Activated T-helper 2 cell treated with anti-CD3 and anti-CD28 coated beads, Interferon-gamma antibody, Interleukin-2, Interleukin-4, amounts not matched to agents 10 μg/mL and 5 μg/mL and 100 μg/mL, durations not matched to agents 14 hours and 24 hours and 36 hours (primary cell): Measurements from ENCODE around the gene VWA5B2. TPM values are rescaled to one million over a fixed set of nuclear protein-coding genes. Genes with fewer than 3 reads are reported as not detected.

Experiments
- DNase-seq: peaks from one replicate; pipeline ENCODE4 v3.0.0; 2021; ENCODE audit warnings: low spot score
- H3K27ac Mint-ChIP-seq: one replicate; pipeline ENCODE4 v1.8.0; 2021; ENCODE audit warnings: mixed read lengths
- H3K27me3 Mint-ChIP-seq: one replicate; pipeline ENCODE4 v1.8.0; 2021; ENCODE audit warnings: low read depth, mixed read lengths
- H3K36me3 Mint-ChIP-seq: one replicate; pipeline ENCODE4 v1.8.0; 2021; ENCODE audit warnings: low read depth, mixed read lengths
- H3K4me1 Mint-ChIP-seq: one replicate; pipeline ENCODE4 v1.8.0; 2021; ENCODE audit warnings: low read depth, mixed read lengths
- H3K4me3 Mint-ChIP-seq: one replicate; pipeline ENCODE4 v1.8.0; 2021; ENCODE audit warnings: low read depth, mild to moderate bottlenecking, moderate library complexity, mixed read lengths
- H3K9me3 Mint-ChIP-seq: one replicate; pipeline ENCODE4 v1.8.0; 2021; ENCODE audit warnings: mixed read lengths
- intact Hi-C: fragments of 100-400 bp; cut with micrococcal nuclease; formaldehyde crosslinking; loops from one replicate; pipeline ENCODE4 v1.15.1; 2023
- total RNA-seq: library from RNA; stranded (reverse); gene quantifications from 2 replicates; pipeline ENCODE4 v1.2.3, GENCODE V29; 2022

Gene VWA5B2
- total RNA-seq, 1 donor from 2014 or later = 0.11 TPM

DNA sequence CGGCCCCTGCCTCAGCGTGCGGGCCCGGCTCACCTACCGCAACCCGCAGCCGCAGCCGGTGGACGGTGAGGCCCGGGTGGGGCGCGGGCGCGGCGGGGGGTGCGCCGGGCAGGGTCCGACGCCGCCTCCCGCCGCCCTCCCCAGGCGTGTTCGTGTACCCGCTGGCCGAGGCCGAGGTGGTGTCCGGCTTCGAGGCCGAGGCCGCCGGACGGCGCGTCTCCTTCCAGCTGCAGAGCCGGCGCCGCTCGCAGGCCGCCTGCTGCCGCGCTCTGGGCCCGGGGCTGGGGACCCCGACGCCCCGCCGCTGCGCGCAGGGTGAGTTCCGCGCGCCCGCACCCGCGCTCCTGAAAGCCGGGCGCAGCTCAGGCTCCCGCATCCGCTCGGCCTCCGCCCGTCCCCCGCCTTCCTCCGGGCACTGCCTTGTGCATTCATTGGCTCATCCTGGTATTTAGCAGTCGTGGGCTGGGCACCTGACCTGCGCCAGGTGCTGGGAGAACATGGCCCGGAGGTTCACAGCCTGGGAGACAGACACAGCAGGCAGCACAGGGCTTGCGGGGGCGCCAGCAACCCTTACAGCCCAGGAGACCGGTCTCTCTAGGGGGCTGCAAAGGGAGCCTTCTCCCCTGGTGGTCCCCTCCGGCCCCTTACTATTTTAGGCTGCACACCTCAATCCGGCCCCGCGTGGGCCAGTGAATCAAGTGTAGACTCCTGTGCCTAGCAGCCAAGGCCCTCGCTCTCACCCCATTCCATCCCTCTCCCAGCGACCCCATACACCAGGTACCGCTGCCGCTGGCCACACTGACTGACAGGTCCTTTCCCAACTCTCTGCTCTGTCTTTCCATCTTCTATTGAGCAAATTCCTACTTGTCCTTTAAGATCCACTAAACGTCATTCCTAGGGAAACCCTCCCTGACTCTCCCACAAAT lies 1.5 kb downstream of the VWA5B2 start:
- peak overlapping the region; percentile 52 for H3K4me3 Mint-ChIP-seq
- no peaks in the 10 kb centered on the region for H3K36me3 Mint-ChIP-seq
- H3K4me1 Mint-ChIP-seq = peaks cover 6% of the 10 kb centered on the region
- no peak for DNase-seq
- no peaks in the 10 kb centered on the region for H3K9me3 Mint-ChIP-seq
- no peak overlapping the region for H3K27ac Mint-ChIP-seq
- H3K27me3 Mint-ChIP-seq = peaks cover 47% of the 10 kb centered on the region
- intact Hi-C loops = no loop called here

- Mint-ChIP-seq H3K9me3 (no peaks in the 10 kb centered on the region), H3K27ac (no peak overlapping the region), H3K4me3 (peak overlapping the region; percentile 30), H3K4me1 (peaks cover 6% of the 10 kb centered on the region), H3K36me3 (no peaks in the 10 kb centered on the region), H3K27me3 (peaks cover 42% of the 10 kb centered on the region)
- intact Hi-C loops = no loop called here
- no peak for DNase-seq
Measured at GRCh38 chr3:184231671-184232070, 2.3 kb downstream of the VWA5B2 start.

- Mint-ChIP-seq H3K27ac (no peak overlapping the region), H3K9me3 (no peaks in the 10 kb centered on the region), H3K27me3 (peaks cover 32% of the 10 kb centered on the region), H3K4me3 (no peak overlapping the region), H3K4me1 (peaks cover 6% of the 10 kb centered on the region), H3K36me3 (no peaks in the 10 kb centered on the region)
- intact Hi-C loops = no loop called here
- DNase-seq = no peak
Measured at GRCh38 chr3:184233127-184233843, 3.9 kb downstream of the VWA5B2 start.

GRCh38 chr3:184234224-184234623 lies 4.8 kb downstream of the VWA5B2 start:
- Mint-ChIP-seq H3K27ac (no peak overlapping the region), H3K4me1 (peaks cover 3% of the 10 kb centered on the region), H3K27me3 (peaks cover 22% of the 10 kb centered on the region), H3K9me3 (no peaks in the 10 kb centered on the region), H3K4me3 (no peak overlapping the region), H3K36me3 (no peaks in the 10 kb centered on the region)
- DNase-seq = no peak
- intact Hi-C loops = no loop called here

GRCh38 chr3:184234671-184235380 lies 5.4 kb downstream of the VWA5B2 start:
- intact Hi-C loops = no loop called here
- no peak overlapping the region for H3K4me3 Mint-ChIP-seq
- H3K4me1 Mint-ChIP-seq = peaks cover 3% of the 10 kb centered on the region
- H3K27me3 Mint-ChIP-seq = peaks cover 22% of the 10 kb centered on the region
- no peak for DNase-seq
- no peaks in the 10 kb centered on the region for H3K9me3 Mint-ChIP-seq
- H3K27ac Mint-ChIP-seq = no peak overlapping the region
- no peaks in the 10 kb centered on the region for H3K36me3 Mint-ChIP-seq

DNA sequence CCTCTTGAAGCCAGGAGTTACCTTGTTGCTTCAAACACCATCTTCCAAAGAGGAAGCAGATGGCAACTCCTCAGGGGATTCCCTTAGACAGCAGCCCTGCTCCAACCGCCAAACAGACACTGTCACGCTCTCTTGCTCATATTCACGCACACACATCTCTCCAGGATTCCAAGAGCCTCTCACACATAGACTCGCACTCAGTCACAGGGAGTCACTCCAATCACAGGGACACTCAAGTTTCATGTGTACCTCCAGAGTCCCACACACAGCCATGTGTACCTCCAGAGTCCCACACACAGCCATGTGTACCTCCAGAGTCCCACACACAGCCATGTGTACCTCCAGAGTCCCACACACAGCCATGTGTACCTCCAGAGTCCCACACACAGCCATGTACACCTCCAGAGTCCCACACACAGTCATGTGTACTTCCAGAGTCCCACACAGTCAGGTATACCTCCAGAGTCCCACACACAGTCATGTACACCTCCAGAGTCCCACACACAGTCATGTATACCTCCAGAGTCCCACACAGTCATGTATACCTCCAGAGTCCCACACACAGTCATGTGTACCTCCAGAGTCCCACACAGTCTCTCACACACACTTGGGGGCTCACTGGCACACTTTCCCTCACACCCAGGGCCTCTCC lies 6.1 kb downstream of the VWA5B2 start:
- no peak overlapping the region for H3K27ac Mint-ChIP-seq
- no peaks in the 10 kb centered on the region for H3K9me3 Mint-ChIP-seq
- intact Hi-C loops = no loop called here
- peaks cover 22% of the 10 kb centered on the region for H3K27me3 Mint-ChIP-seq
- H3K4me1 Mint-ChIP-seq = peaks cover 3% of the 10 kb centered on the region
- DNase-seq = no peak
- H3K4me3 Mint-ChIP-seq = no peak overlapping the region
- no peaks in the 10 kb centered on the region for H3K36me3 Mint-ChIP-seq

GRCh38 chr3:184236033-184236410 lies 6.6 kb downstream of the VWA5B2 start:
- Mint-ChIP-seq H3K27ac (no peak overlapping the region), H3K9me3 (no peaks in the 10 kb centered on the region), H3K4me3 (no peak overlapping the region), H3K27me3 (peaks cover 20% of the 10 kb centered on the region), H3K4me1 (peaks cover 3% of the 10 kb centered on the region), H3K36me3 (no peaks in the 10 kb centered on the region)
- no peak for DNase-seq
- intact Hi-C loops = no loop called here

DNA sequence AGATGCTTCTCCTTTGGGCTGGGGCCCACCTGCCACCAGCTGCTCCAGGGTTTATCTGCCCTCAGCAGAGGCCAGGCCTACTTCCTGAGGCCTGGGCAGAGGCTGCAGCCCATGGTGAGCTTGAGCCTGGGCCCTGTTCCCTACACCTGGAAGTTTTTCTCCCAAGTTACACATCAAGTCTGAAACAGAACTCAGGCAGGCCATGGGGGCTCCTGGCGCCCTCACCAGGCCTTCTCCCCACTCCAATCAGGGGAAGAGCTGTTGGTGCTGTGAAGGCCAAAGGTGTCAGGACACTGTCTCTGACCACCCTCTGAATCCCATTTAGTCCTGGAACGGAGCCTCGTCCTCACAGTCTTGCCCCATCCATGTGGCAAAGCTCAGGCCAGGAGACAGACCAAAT lies 7.3 kb downstream of the VWA5B2 start:
- intact Hi-C loops = no loop called here
- DNase-seq = no peak
- H3K9me3 Mint-ChIP-seq = no peaks in the 10 kb centered on the region
- H3K36me3 Mint-ChIP-seq = no peaks in the 10 kb centered on the region
- H3K27ac Mint-ChIP-seq = no peak overlapping the region
- H3K27me3 Mint-ChIP-seq = peaks cover 14% of the 10 kb centered on the region
- no peak overlapping the region for H3K4me3 Mint-ChIP-seq
- no peaks in the 10 kb centered on the region for H3K4me1 Mint-ChIP-seq

- H3K4me1 Mint-ChIP-seq = no peaks in the 10 kb centered on the region
- no peak for DNase-seq
- H3K27ac Mint-ChIP-seq = no peak overlapping the region
- H3K4me3 Mint-ChIP-seq = no peak overlapping the region
- intact Hi-C loops = no loop called here
- H3K36me3 Mint-ChIP-seq = peaks cover 2% of the 10 kb centered on the region
- no peaks in the 10 kb centered on the region for H3K9me3 Mint-ChIP-seq
- peaks cover 8% of the 10 kb centered on the region for H3K27me3 Mint-ChIP-seq
Measured at GRCh38 chr3:184237211-184237610, 7.8 kb downstream of the VWA5B2 start.

- Mint-ChIP-seq H3K36me3 (peaks cover 7% of the 10 kb centered on the region), H3K27me3 (peaks cover 3% of the 10 kb centered on the region), H3K4me1 (no peaks in the 10 kb centered on the region), H3K4me3 (no peak overlapping the region), H3K27ac (no peak overlapping the region), H3K9me3 (no peaks in the 10 kb centered on the region)
- intact Hi-C loops = no loop called here
- no peak for DNase-seq
Measured at GRCh38 chr3:184237807-184238206, 8.4 kb downstream of the VWA5B2 start.

GRCh38 chr3:184238246-184238818 lies 8.9 kb downstream of the VWA5B2 start:
- no peak overlapping the region for H3K4me3 Mint-ChIP-seq
- H3K36me3 Mint-ChIP-seq = peaks cover 9% of the 10 kb centered on the region
- no peaks in the 10 kb centered on the region for H3K9me3 Mint-ChIP-seq
- H3K27ac Mint-ChIP-seq = no peak overlapping the region
- DNase-seq = no peak
- no peaks in the 10 kb centered on the region for H3K4me1 Mint-ChIP-seq
- intact Hi-C loops = no loop called here
- no peaks in the 10 kb centered on the region for H3K27me3 Mint-ChIP-seq

DNA sequence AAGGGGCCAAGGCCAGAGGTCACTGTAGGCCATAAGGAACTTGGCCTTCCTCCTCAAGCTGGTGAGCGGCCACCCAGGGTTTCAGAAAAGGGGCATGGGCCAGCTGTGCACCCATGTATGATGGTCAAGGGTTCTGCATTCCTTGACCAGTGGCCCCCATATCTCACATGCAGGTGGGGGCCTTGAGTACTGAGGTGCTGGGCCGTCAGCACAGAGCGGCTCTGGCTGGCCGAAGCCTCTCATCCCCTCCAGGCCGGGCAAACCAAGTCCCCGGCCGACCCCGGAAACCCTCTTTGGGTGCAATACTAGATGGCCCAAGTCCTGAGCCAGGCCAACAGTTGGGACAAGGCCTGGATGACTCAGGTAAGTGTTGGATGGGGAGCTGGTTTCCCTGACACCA lies 9.8 kb downstream of the VWA5B2 start:
- Mint-ChIP-seq H3K4me1 (no peaks in the 10 kb centered on the region), H3K36me3 (peaks cover 15% of the 10 kb centered on the region), H3K27me3 (no peaks in the 10 kb centered on the region), H3K27ac (no peak overlapping the region), H3K9me3 (no peaks in the 10 kb centered on the region), H3K4me3 (no peak overlapping the region)
- DNase-seq = no peak
- intact Hi-C loops = no loop called here
